HG03558 (cell line): Measurements from ENCODE around the gene IRF2BP2.
"Not testable (repeated sequence)": the region's sequence is repeated elsewhere in the genome, so short reads cannot be mapped to it uniquely, and the experiment has no call there.

ENCODE experiments used
- ATAC-seq: cut with Tn5 transposase; IDR thresholded peaks from one replicate; pipeline ENCODE4 v1.9.1; 2021; ENCODE audit warnings: moderate number of reproducible peaks; ENCODE audit not compliant: unreplicated experiment; ENCODE audit errors: extremely low read depth

Gene IRF2BP2

GRCh38 chr1:234634922-234635321 is 24.9 kb upstream of the IRF2BP2 start:
- ATAC-seq, result not testable (repeated sequence)

- no peak for ATAC-seq
Measured at GRCh38 chr1:234634387-234634786, 24.4 kb upstream of the IRF2BP2 start.

- no peak for ATAC-seq
Measured at GRCh38 chr1:234633246-234634003, 23.4 kb upstream of the IRF2BP2 start.

GRCh38 chr1:234632225-234632624 is 22.2 kb upstream of the IRF2BP2 start:
- ATAC-seq, result no peak

- ATAC-seq, result no peak
Measured at GRCh38 chr1:234631721-234632125, 21.7 kb upstream of the IRF2BP2 start.

- ATAC-seq, result no peak
Measured at GRCh38 chr1:234629026-234629425, 19.0 kb upstream of the IRF2BP2 start.

GRCh38 chr1:234628089-234628488 is 18.1 kb upstream of the IRF2BP2 start:
- no peak for ATAC-seq

- no peak for ATAC-seq
Measured at GRCh38 chr1:234627009-234627950, 17.3 kb upstream of the IRF2BP2 start.

GRCh38 chr1:234626391-234626790 is 16.4 kb upstream of the IRF2BP2 start:
- ATAC-seq, result no peak

- ATAC-seq, result no peak
Measured at GRCh38 chr1:234624724-234625117, 14.7 kb upstream of the IRF2BP2 start.

GRCh38 chr1:234621657-234622335 is 11.8 kb upstream of the IRF2BP2 start:
- ATAC-seq, result no peak

- ATAC-seq, result no peak
Measured at GRCh38 chr1:234621127-234621468, 11.1 kb upstream of the IRF2BP2 start.

GRCh38 chr1:234620272-234621126 is 10.5 kb upstream of the IRF2BP2 start:
- no peak for ATAC-seq

GRCh38 chr1:234619794-234620247 is 9.8 kb upstream of the IRF2BP2 start:
- no peak for ATAC-seq

GRCh38 chr1:234619071-234619480 is 9.1 kb upstream of the IRF2BP2 start:
- ATAC-seq, result no peak

GRCh38 chr1:234618737-234619049 is 8.7 kb upstream of the IRF2BP2 start:
- ATAC-seq, result no peak

GRCh38 chr1:234617986-234618736 is 8.2 kb upstream of the IRF2BP2 start:
- ATAC-seq, result no peak

GRCh38 chr1:234617131-234617985 is 7.4 kb upstream of the IRF2BP2 start:
- ATAC-seq, result no peak
